GM18499 (cell line): ENCODE measurements around the gene AOPEP.
"Not testable (repeated sequence)": the region's sequence is repeated elsewhere in the genome, so short reads cannot be mapped to it uniquely, and the experiment has no call there.

ENCODE experiments used
- ATAC-seq: cut with Tn5 transposase; IDR thresholded peaks from one replicate; pipeline ENCODE4 v1.9.1; 2021; ENCODE audit warnings: moderate number of reproducible peaks; ENCODE audit not compliant: insufficient read depth, unreplicated experiment

AOPEP gene

DNA sequence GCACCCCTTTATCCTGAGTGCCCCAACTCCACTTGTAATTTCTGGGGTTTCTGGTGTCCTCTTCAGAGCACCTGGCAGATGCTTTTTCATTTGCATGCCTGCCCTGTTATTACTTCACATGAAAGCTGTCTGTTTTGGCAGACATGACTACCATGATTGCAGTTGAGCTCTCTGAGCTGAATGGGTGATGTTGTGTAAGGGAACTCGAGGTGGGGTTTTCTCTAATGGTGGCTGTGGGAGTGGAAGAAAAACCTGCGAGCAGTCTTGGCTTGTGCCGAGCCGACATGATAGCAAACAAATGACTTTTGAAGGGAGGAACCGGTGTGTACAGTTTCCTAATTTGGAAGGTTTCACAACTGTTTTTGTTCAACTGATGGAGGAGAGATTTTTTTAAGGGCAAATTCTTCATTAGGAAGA is 196.2 kb downstream of the AOPEP start:
- no peak for ATAC-seq

DNA sequence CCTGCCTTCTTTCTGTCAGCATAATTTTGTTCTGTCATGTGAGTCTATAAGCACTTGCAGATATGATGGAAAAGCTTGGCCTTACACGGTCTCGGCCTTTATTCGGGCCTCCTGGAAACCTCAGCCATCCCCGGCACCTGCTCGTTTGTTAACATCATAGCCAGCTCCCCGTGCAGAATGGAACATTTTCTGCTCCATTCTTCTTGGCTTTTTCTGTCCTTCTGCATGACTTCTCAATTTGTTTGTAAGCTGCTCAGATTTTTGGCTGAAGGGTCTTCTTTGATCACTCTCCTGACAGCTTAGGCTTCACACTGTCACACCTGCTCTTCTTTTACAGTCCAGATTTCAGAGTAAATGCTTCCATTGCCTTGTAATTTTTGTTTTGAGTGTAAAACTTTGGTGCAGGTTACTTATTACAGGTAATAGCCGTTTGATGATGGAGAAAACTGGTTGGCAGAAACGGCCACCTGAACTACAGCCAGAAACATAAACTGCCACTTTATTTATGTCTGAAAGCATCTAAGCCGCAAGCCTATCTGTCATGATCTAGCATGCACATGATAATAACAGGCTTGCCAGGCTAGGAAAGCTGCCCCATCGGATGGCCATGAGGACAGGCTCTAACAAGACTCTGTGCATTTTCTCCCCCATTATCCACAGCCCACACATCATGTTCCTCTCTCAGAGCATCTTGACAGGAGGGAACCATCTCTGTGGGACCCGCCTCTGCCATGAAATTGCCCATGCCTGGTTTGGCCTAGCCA is 197.0 kb downstream of the AOPEP start:
- ATAC-seq: no peak

DNA sequence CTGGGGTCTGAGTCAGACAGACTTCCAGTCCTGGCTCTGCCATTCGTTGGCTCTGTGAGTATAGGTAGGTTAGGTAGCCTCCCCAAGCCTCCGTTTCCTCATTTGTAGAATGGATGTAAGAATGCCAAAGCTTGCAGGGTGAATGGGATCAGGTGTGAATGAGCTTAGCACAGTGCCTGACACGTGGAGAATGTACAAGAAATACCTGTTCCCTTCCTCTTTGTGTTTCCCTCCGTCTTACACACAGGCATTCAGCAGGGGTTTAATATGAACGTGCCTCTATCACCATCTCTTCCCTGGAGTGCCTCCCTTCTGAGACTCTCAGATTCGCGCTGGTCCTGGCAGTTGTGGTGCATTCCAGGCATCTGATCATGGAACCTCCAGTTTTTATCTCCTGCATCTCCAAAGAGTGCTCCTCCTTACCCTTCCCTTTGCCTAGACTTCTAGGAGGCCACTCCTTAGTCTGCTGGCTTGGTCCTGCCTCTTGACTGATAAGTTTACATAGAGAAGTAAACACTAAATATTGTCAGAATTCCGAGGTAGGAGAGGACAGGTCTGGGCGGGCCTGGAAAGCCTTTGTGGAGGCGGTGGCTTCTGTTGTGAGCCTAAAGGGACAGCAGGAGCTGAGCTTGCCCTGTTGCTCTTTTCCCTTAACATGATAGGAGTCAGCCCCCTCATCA is 199.4 kb downstream of the AOPEP start:
- no peak for ATAC-seq

DNA sequence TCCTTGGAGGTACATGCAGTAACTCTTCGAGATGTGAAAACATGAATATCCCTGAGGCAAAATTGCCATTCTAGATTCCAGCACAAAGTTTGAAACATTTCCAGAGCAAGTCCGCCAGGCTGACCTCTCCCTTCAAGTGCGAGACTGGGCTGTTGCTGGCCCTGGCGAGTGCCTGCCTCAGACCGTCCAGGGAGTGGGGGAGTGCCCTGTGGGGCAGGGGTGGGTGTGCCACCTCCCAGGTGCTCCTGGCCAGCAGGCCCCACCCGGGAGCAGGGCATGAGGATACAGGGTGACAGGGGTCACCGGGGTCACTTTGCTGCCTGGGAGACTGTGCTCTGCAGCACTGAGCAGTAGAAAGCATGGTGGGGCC is 199.9 kb downstream of the AOPEP start:
- ATAC-seq: no peak

DNA sequence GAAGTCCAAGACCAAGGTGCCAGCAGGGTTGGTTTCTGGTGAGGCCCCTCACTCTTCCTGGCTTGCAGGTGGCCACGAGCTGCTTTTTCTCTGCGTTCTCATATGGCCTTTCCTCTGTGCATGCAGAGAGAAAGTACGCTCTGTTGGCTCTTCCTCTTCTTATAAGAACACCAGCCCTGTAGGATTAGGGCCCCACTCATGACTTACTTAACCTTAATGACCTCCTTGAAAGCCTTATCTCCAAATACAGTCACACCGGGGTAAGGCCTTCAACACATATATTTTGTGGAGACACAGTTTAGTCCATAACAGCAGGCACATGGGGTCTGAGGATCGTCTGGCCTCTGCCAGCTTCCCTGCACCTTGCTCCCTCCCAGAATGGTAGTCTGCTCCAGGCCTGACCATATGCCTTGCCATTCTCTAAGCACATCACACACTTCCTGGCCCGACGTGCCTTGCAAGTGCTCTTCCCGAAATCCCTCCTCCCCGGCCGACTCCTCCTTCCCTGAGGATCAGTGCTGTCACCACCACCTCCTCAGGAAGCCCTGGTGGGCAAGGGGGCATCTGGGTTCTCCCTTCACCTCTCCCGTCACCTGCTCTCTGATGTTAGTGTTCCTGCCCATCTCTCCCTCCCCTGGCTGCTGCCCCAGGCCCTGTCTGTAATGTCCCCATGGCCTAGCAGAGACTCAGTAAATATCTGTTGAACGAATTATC is 200.7 kb downstream of the AOPEP start:
- no peak for ATAC-seq

DNA sequence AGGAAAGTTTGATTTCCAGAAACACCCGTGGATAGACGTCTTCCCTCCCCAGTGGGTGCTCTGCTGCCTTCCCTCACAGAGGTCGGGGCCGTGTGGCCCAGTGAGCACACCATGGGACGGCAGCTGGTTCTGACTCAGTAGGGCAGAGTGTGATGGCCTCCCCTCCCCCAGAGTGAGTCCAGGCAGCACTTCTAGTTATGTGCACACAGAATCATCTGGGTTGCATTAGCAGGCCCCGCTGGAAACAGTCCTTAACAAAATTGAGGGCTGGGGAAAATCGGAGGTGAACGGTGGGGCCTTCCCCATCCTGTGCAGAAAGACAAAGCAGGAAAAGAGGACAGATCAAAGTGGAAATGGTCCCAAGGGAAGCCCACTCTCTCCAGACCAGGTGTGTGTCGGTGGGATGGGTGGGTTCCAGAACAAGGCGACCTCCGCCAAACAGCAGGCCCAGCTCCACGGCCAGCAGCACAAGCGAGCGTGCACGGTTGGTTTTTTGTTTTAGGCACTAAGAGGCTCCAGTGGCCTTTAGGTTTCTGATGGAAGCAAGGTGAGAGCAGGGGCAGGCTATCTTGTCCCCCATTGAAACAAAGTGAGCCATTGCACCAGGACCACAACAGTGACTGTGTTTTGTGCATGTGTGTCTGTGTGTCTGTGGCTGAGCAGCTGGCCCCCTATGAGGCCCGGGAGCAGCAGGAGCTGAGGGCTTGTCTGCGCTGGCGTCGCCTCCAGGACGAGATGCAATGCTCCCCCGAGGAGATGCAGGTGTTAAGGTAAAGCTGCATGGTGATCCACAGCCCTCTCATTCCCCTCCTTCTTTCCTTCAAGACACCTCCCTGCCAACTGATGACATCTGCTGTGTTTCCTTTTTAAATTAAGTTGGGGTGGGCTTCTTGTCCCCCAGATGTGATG is 201.5 kb downstream of the AOPEP start:
- ATAC-seq: no peak

DNA sequence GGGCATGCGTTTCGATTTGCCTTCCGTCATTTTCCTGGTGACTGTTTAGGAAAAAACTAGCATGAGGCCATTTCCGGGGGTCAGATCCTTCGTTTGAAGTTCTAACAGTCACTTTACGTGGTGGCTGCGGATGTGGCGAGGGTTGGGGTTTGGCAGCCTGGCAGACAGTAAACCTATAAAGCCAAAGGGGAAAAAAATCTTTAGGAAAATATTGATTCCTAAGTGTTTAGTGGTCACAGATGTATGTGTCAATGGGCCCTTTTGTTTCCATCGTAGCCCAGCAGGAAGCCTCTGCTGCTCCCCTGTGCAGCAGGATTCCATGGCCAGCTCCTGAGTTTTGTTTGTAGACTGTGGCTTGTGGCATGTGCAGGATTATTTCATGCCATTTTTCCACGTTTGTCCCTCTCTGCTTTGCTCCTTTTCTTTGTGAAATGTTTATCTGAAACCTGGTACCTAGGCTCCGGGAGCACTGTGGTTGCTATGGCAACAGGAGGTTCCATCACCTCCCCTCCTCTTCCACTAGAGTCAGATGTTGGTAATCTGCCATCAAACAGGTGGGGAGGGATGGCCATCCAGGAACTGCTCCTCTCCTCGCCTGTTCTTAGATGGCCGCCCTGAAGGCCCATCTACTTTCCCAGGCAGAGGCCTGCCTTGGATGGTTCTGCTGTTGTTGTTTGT is 202.3 kb downstream of the AOPEP start:
- no peak for ATAC-seq

DNA sequence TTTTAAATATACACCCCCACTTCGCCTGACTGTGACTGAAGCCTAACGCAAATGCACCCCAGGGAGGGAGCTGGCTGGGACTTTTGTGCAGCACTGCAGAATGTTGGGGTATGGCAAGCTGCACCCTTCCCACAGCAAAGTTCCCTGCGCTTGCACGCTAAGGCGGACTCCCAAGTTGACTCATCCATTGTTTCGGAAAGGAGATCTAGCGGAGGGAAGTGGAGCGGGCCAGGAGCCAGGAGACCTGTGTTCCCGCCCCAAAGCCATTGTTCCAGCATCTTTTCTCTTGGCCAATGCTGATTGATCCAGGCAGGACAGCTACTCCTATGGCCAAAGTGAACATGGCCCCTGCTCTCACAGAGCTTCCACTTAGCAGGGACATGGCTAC is 202.9 kb downstream of the AOPEP start:
- ATAC-seq: no peak

DNA sequence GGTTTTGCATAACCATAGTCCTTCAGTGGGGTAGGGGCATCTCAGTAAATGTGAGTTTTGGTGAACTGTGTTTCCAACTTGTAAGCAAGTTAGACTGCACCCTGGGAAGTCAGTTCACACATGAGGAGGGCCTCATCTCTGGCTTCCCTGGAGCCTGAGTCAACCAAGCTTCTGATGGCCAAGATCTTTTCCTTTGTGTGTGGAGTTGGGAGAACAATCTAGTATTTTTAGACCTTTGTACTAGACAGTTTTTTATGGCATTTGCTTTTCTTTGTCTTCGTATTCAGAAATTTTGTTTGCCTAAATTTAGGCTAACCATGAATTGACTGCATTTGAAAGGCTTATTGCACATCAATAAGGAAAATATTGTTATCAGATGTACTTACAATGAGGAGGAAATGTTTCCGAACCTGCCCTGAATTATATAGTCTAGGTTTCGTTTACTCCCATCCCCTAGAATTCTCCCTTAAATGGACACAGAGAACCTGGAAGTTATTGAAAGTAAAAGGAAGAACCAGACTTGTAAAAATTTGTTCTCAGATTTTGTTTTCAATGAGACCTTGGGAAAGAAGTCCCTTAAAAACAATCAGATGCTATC is 204.6 kb downstream of the AOPEP start:
- ATAC-seq: no peak

DNA sequence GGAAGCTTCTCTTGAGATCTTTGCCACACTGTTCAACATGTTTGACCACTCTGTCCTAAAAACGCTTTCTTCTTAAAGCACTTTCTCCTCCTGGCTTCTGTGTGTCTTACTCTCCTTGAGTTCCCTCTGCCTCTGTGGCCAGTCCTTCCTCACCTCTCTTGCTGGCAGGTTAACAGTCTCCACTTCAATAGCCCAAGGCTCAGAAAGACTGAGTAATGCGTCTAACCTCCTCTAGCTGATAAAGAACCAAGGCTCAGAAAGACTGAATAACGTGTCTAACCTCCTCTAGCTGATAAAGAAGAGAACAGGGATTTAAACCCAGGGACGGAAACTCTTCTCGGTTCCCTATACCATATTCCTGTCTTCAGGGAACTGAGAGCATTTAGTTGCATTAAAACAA is 205.2 kb downstream of the AOPEP start:
- ATAC-seq: no peak

DNA sequence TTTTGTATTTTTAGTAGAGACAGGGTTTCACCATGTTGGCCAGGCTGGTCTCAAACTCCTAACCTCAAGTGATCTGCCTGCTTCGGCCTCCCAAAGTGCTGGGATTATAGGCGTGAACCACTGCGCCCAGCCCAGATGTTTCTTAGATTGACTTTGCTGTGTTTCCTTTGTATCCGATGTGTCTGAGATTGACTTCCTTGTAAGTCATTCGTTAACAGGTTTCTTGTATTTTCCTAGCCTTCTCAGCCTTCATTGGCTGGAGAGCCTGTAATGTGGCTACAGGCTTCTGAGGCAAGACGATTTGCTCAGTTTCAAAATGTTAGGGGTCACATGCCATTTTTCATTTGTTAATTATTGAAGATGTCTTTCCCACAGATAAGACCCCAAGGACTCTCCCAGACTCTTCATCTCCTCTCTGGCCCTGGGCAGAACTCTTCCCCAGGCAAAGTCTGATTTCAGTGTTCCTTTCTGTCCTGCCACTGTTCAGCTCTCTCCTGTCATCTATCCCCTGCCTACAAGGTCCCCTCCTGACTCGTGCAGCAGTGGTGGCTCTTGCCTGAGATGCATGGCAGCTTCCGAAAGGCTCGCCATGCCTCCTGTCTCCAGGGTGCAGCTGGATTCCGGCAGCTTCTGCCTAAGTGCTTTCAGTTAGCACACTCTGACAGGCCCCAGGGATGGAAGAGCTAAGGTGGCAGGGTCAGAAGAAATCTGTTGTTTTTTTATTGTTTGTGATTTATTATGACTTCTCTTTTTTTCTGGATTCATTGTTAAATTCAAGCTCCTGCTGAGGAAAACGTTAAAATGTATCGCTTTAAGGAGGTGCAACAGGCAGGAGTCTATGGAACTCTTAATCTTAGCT is 206.4 kb downstream of the AOPEP start:
- no peak for ATAC-seq

DNA sequence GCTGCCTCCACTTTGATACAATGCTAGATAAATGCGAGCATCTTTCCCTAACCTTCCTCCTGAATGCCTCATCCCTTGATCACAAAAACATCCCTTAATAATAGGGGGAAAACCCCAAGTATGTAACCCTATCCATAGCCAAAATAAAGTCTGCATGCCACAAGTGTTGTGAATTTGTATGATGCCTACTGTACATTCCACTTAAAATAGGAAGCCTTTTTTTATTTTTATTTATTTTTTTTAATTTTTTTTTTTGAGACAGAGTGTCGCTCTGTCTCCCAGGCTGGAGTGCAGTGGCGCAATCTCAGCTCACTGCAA is 207.0 kb downstream of the AOPEP start:
- no peak for ATAC-seq

DNA sequence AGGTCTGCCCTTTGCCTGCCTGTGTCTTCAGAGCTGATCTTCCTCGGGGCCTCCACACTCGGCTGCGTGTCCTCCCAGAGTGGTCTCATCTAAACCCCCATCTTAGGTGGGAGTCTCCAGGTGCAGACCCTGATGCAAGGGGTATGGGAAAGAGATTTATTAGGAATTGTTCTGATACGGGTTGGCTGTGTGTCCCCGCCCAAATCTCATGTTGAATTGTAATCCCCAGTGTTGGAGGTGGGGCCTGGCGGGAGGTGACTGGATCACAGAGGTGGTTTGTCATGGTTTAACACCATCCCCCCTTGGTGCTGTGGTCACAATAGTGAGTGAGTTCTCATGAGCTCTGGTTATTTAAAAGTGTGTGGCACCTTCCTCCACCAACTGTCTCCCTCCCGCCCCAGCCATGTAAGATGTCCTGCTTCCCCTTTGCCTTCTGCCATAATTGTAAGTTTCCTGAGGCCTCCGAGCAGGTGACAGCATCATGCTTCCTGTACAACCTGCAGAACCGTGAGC is 208.4 kb downstream of the AOPEP start:
- ATAC-seq: no peak

DNA sequence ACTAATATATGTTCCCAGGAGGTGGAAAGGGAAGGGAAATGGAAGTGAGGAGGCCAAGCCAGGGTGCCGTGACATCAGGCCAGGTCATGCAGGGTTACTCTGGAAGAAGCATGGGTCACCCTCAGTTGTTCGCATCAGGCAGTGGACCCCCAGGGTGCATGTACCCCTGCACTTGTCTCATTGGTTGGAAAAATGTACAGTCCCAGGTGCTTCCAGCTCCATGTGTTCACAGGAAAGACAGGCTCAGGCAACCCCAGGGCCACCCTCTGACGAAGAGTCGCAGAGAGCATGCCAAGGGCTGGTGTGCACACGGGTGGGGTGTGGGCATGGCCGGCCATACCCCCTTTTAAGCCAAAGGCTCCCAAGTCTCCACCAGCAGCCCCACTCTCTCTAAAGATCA is 208.9 kb downstream of the AOPEP start:
- no peak for ATAC-seq

DNA sequence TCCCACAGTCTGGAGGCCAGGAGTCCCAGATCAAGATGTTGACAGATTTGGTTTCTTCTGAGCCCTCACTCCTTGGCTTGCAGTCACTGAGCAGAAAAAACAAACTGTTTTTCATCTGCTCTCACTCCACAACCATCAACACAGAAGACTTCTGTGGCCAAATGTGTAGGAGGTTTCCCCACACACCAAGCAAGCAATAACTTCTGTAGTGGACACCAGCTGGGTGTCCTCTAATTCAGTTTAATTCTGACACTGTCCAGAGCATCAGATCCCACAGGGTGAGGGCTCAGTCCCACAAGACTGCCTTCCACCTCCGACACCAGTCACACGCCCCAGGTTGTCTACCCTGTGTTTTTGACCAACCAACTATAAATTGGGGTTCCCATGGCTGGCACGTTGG is 209.9 kb downstream of the AOPEP start:
- no peak for ATAC-seq

DNA sequence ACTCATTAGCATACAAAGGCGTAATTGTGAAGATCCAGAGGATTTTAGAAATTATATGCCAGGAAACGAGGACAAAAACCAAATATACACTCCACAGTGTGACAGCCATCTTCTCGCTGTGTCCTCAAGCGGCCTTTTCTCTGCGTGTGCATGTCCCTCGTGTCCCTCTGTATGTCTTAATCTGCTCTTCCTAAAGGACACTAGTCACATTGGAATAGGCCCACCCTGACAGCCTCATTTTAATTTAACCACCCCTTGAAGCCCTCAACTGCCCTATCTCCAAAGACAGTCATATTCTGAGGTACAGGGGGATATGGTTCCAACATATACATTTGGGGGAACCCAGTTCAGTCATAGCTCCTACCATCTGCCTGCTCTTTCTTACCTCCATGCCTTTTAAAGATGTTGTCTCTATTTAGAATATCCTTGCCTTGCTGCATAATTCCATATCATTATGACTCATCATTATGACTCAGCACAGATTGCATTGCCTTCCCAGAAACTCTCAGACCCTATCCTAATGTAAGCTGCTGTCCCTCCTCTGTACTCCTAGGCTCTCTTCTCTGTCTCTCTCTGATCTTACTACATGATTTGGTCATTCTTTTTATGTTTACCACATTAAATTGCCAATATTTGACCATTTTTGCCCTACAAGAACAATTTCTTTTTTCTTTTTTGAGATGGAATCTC is 210.9 kb downstream of the AOPEP start:
- ATAC-seq: no peak

DNA sequence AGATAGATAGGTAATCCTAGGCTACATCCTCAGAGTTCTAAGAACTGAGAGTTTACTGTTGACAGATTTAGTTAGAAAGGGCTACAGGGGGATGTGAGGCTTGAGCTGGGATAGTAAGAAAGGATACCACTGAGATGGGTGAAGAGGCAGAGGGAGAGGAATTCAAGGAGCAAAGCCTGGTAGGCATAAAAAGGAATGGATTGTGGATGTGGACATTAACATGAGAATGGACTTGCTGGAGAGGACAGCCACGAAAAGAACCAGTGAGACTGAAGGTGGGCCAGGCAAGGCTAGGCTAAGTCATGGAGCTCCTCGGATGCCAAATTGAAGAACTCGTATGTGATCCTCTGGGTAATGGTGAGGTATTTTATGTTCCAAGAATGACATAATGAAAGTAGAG is 211.9 kb downstream of the AOPEP start:
- ATAC-seq: no peak

DNA sequence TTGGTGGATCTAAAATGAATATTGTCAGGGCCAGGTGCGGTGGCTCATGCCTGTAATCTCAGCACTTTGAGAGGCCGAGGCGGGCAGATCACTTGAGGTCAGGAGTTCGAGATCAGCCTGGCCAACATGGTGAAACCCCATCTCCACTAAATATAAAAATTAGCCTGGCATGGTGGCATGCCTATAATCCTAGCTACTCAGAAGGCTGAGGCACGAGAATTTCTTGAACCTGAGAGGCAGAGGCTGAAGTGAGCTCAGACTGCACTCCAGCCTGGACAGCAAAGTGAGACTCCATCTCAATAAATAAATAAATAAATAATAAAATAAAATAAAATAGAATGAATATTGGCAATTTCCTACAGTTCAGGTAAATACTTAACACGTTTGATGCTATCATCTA is 213.8 kb downstream of the AOPEP start:
- ATAC-seq: not testable (repeated sequence)
